Cerebellar nuclear complex (tissue), 1 donor: ENCODE results near the gene SMIM27.
A peak's percentile ranks its signal among the peaks of the same experiment; 100 is the strongest.

Source experiments
- DNase-seq, 2 experiments: peaks; one replicate each; lab custom pipeline; 2025; lab: John Stamatoyannopoulos, UW

SMIM27 gene

GRCh38 chr9:32554591-32554990 is 2.5 kb downstream of the SMIM27 start:
- DNase-seq: no peak

- DNase-seq: no peak
Observed at GRCh38 chr9:32558408-32558934, 6.3 kb downstream of the SMIM27 start.

GRCh38 chr9:32565967-32566366 is 13.8 kb downstream of the SMIM27 start:
- DNase-seq: no peak

GRCh38 chr9:32566770-32567169 is 14.6 kb downstream of the SMIM27 start:
- DNase-seq: no peak

- no peak for DNase-seq
Observed at GRCh38 chr9:32570262-32570661, 18.1 kb downstream of the SMIM27 start.

GRCh38 chr9:32571969-32572899 is 20.1 kb downstream of the SMIM27 start:
- no peak for DNase-seq

GRCh38 chr9:32572900-32573523 is 20.9 kb downstream of the SMIM27 start, which contains the start of gene NDUFB6:
Gene NDUFB6, minus strand, starts transcription at chr9:32573159. Its CDS starts 99 bp downstream, at chr9:32573060.
- DNase-seq: peak; percentile 42 to 57

GRCh38 chr9:32573821-32574220 is 21.7 kb downstream of the SMIM27 start:
- DNase-seq: no peak

GRCh38 chr9:32574858-32575257 is 22.7 kb downstream of the SMIM27 start:
- DNase-seq: no peak

GRCh38 chr9:32577316-32577715 is 25.2 kb downstream of the SMIM27 start:
- DNase-seq: no peak

- no peak for DNase-seq
Observed at GRCh38 chr9:32578976-32579375, 26.8 kb downstream of the SMIM27 start.

- no peak for DNase-seq
Observed at GRCh38 chr9:32579706-32580331, 27.7 kb downstream of the SMIM27 start.

GRCh38 chr9:32580631-32581300 is 28.6 kb downstream of the SMIM27 start:
- DNase-seq: no peak

- no peak for DNase-seq
Observed at GRCh38 chr9:32581512-32582143, 29.5 kb downstream of the SMIM27 start.

GRCh38 chr9:32584784-32585183 is 32.7 kb downstream of the SMIM27 start:
- DNase-seq: no peak

- no peak for DNase-seq
Observed at GRCh38 chr9:32587901-32588300, 35.8 kb downstream of the SMIM27 start.

GRCh38 chr9:32589083-32589723 is 37.1 kb downstream of the SMIM27 start:
- DNase-seq: no peak

GRCh38 chr9:32590476-32590875 is 38.3 kb downstream of the SMIM27 start:
- DNase-seq: no peak

- no peak for DNase-seq
Observed at GRCh38 chr9:32590898-32591297, 38.8 kb downstream of the SMIM27 start.

GRCh38 chr9:32596096-32596865 is 44.2 kb downstream of the SMIM27 start:
- DNase-seq: no peak
